ENCODE measurements around the gene MB21D2. TPM values are rescaled to one million over a fixed set of nuclear protein-coding genes. Genes with fewer than 3 reads are reported as not detected.
"Not testable (repeated sequence)": the region's sequence is repeated elsewhere in the genome, so short reads cannot be mapped to it uniquely, and the experiment has no call there.

Gene MB21D2
- polyA plus RNA-seq = 1 to 10 TPM in 1 of 2 donors, under 1 TPM in 1; 0.61 to 1.6 TPM

- 0 to 1% methylated on average over 56 to 65 of the region's 66 CpGs for WGBS, 2 donors
- Histone ChIP-seq H3K9me3 (ENCODE audit: control insufficient read depth in 2 of 2, insufficient read depth in 1 of 2, low read depth in 1 of 2, low read length in 1 of 2) (no peaks in the 10 kb centered on the region), H3K36me3 (ENCODE audit: control insufficient read depth in 2 of 2, insufficient read depth in 2 of 2, low read length in 1 of 2) (no peaks in the 10 kb centered on the region), H3K27me3 (ENCODE audit: control insufficient read depth in 1 of 2, insufficient read depth in 2 of 2, low read length in 2 of 2) (peaks cover 0 to 2% of the 10 kb centered on the region in 2 donors), H3K4me3 (ENCODE audit: low read depth in 1 of 2, low read length in 2 of 2) (peak within 1 kb of the TSS; percentile 79 to 83), H3K4me1 (ENCODE audit: control insufficient read depth in 2 of 2, insufficient read depth in 2 of 2, low read length in 1 of 2) (no peaks in the 10 kb centered on the region), H3K27ac (ENCODE audit: low read depth in 2 of 2, low read length in 1 of 2) (peak within 1 kb of the TSS; percentile 90)
Measured at GRCh38 chr3:192917404-192918274, at the start of gene MB21D2. Gene MB21D2, minus strand, starts transcription at chr3:192917856. Its CDS starts 16 bp downstream, at chr3:192917840.

- not testable (repeated sequence) for H3K27me3 ChIP-seq (ENCODE audit: control insufficient read depth in 1 of 2, insufficient read depth in 2 of 2, low read length in 2 of 2); H3K27ac ChIP-seq (ENCODE audit: low read depth in 2 of 2, low read length in 1 of 2); H3K4me3 ChIP-seq (ENCODE audit: low read depth in 1 of 2, low read length in 2 of 2); H3K9me3 ChIP-seq (ENCODE audit: control insufficient read depth in 2 of 2, insufficient read depth in 1 of 2, low read depth in 1 of 2, low read length in 1 of 2); H3K36me3 ChIP-seq (ENCODE audit: control insufficient read depth in 2 of 2, insufficient read depth in 2 of 2, low read length in 1 of 2); H3K4me1 ChIP-seq (ENCODE audit: control insufficient read depth in 2 of 2, insufficient read depth in 2 of 2, low read length in 1 of 2)
- 90 to 91% methylated on average over 17 to 20 of the region's 21 CpGs for WGBS, 2 donors
Measured at GRCh38 chr3:192964959-192965719, 47.5 kb upstream of the MB21D2 start.

- H3K27me3 ChIP-seq (ENCODE audit: control insufficient read depth in 1 of 2, insufficient read depth in 2 of 2, low read length in 2 of 2) = no peaks in the 10 kb centered on the region
- H3K9me3 ChIP-seq (ENCODE audit: control insufficient read depth in 2 of 2, insufficient read depth in 1 of 2, low read depth in 1 of 2, low read length in 1 of 2) = no peaks in the 10 kb centered on the region
- 67% methylated on average over 3 of the region's 3 CpGs for WGBS, 2 donors
- no peaks in the 10 kb centered on the region for H3K4me1 ChIP-seq (ENCODE audit: control insufficient read depth in 2 of 2, insufficient read depth in 2 of 2, low read length in 1 of 2)
- H3K4me3 ChIP-seq (ENCODE audit: low read depth in 1 of 2, low read length in 2 of 2) = no peak overlapping the region
- no peak overlapping the region for H3K27ac ChIP-seq (ENCODE audit: low read depth in 2 of 2, low read length in 1 of 2)
- H3K36me3 ChIP-seq (ENCODE audit: control insufficient read depth in 2 of 2, insufficient read depth in 2 of 2, low read length in 1 of 2) = no peaks in the 10 kb centered on the region
Measured at GRCh38 chr3:192959773-192960172, 42.1 kb upstream of the MB21D2 start.

- Histone ChIP-seq H3K27ac (ENCODE audit: low read depth in 2 of 2, low read length in 1 of 2) (peak overlapping the region in 1 of 2 donors; percentile 12), H3K4me3 (ENCODE audit: low read depth in 1 of 2, low read length in 2 of 2) (no peak overlapping the region), H3K9me3 (ENCODE audit: control insufficient read depth in 2 of 2, insufficient read depth in 1 of 2, low read depth in 1 of 2, low read length in 1 of 2) (no peaks in the 10 kb centered on the region), H3K27me3 (ENCODE audit: control insufficient read depth in 1 of 2, insufficient read depth in 2 of 2, low read length in 2 of 2) (no peaks in the 10 kb centered on the region), H3K36me3 (ENCODE audit: control insufficient read depth in 2 of 2, insufficient read depth in 2 of 2, low read length in 1 of 2) (no peaks in the 10 kb centered on the region), H3K4me1 (ENCODE audit: control insufficient read depth in 2 of 2, insufficient read depth in 2 of 2, low read length in 1 of 2) (no peaks in the 10 kb centered on the region)
Measured at GRCh38 chr3:192958219-192958872, 40.7 kb upstream of the MB21D2 start.

GRCh38 chr3:192957441-192958021 lies 39.9 kb upstream of the MB21D2 start:
- Histone ChIP-seq H3K9me3 (ENCODE audit: control insufficient read depth in 2 of 2, insufficient read depth in 1 of 2, low read depth in 1 of 2, low read length in 1 of 2) (no peaks in the 10 kb centered on the region), H3K27ac (ENCODE audit: low read depth in 2 of 2, low read length in 1 of 2) (peak overlapping the region in 1 of 2 donors; percentile 38), H3K36me3 (ENCODE audit: control insufficient read depth in 2 of 2, insufficient read depth in 2 of 2, low read length in 1 of 2) (no peaks in the 10 kb centered on the region), H3K27me3 (ENCODE audit: control insufficient read depth in 1 of 2, insufficient read depth in 2 of 2, low read length in 2 of 2) (no peaks in the 10 kb centered on the region), H3K4me1 (ENCODE audit: control insufficient read depth in 2 of 2, insufficient read depth in 2 of 2, low read length in 1 of 2) (no peaks in the 10 kb centered on the region), H3K4me3 (ENCODE audit: low read depth in 1 of 2, low read length in 2 of 2) (no peak overlapping the region)
- 20 to 21% methylated on average over 6 of the region's 6 CpGs for WGBS, 2 donors

- 88 to 92% methylated on average over 5 of the region's 5 CpGs for WGBS, 2 donors
- no peak overlapping the region for H3K27ac ChIP-seq (ENCODE audit: low read depth in 2 of 2, low read length in 1 of 2)
Measured at GRCh38 chr3:192953926-192954325, 36.3 kb upstream of the MB21D2 start.

GRCh38 chr3:192947421-192947820 lies 29.8 kb upstream of the MB21D2 start:
- Histone ChIP-seq H3K27ac (ENCODE audit: low read depth in 2 of 2, low read length in 1 of 2) (no peak overlapping the region), H3K27me3 (ENCODE audit: control insufficient read depth in 1 of 2, insufficient read depth in 2 of 2, low read length in 2 of 2) (no peaks in the 10 kb centered on the region), H3K9me3 (ENCODE audit: control insufficient read depth in 2 of 2, insufficient read depth in 1 of 2, low read depth in 1 of 2, low read length in 1 of 2) (no peaks in the 10 kb centered on the region), H3K4me3 (ENCODE audit: low read depth in 1 of 2, low read length in 2 of 2) (no peak overlapping the region), H3K36me3 (ENCODE audit: control insufficient read depth in 2 of 2, insufficient read depth in 2 of 2, low read length in 1 of 2) (no peaks in the 10 kb centered on the region), H3K4me1 (ENCODE audit: control insufficient read depth in 2 of 2, insufficient read depth in 2 of 2, low read length in 1 of 2) (no peaks in the 10 kb centered on the region)
- whole genome bisulfite sequencing, 2 donors = 88 to 92% methylated on average over 1 of the region's 1 CpG

More at GRCh38 chr3:192953926-192954325, 36.3 kb upstream of the MB21D2 start:
- Histone ChIP-seq H3K36me3 (ENCODE audit: control insufficient read depth in 2 of 2, insufficient read depth in 2 of 2, low read length in 1 of 2) (no peaks in the 10 kb centered on the region), H3K4me3 (ENCODE audit: low read depth in 1 of 2, low read length in 2 of 2) (no peak overlapping the region), H3K4me1 (ENCODE audit: control insufficient read depth in 2 of 2, insufficient read depth in 2 of 2, low read length in 1 of 2) (no peaks in the 10 kb centered on the region), H3K27me3 (ENCODE audit: control insufficient read depth in 1 of 2, insufficient read depth in 2 of 2, low read length in 2 of 2) (no peaks in the 10 kb centered on the region), H3K9me3 (ENCODE audit: control insufficient read depth in 2 of 2, insufficient read depth in 1 of 2, low read depth in 1 of 2, low read length in 1 of 2) (no peaks in the 10 kb centered on the region)

GRCh38 chr3:192943393-192943792 lies 25.7 kb upstream of the MB21D2 start:
- no peaks in the 10 kb centered on the region for H3K4me1 ChIP-seq (ENCODE audit: control insufficient read depth in 2 of 2, insufficient read depth in 2 of 2, low read length in 1 of 2)
- H3K27me3 ChIP-seq (ENCODE audit: control insufficient read depth in 1 of 2, insufficient read depth in 2 of 2, low read length in 2 of 2) = no peaks in the 10 kb centered on the region
- no peaks in the 10 kb centered on the region for H3K9me3 ChIP-seq (ENCODE audit: control insufficient read depth in 2 of 2, insufficient read depth in 1 of 2, low read depth in 1 of 2, low read length in 1 of 2)
- 80 to 81% methylated on average over 2 of the region's 2 CpGs for WGBS, 2 donors
- H3K4me3 ChIP-seq (ENCODE audit: low read depth in 1 of 2, low read length in 2 of 2) = no peak overlapping the region
- no peak overlapping the region for H3K27ac ChIP-seq (ENCODE audit: low read depth in 2 of 2, low read length in 1 of 2)
- H3K36me3 ChIP-seq (ENCODE audit: control insufficient read depth in 2 of 2, insufficient read depth in 2 of 2, low read length in 1 of 2) = no peaks in the 10 kb centered on the region

- WGBS, 2 donors = 74 to 80% methylated on average over 2 of the region's 2 CpGs
- no peaks in the 10 kb centered on the region for H3K27me3 ChIP-seq (ENCODE audit: control insufficient read depth in 1 of 2, insufficient read depth in 2 of 2, low read length in 2 of 2)
Measured at GRCh38 chr3:192942625-192943024, 25.0 kb upstream of the MB21D2 start.

More at GRCh38 chr3:192942625-192943024, 25.0 kb upstream of the MB21D2 start:
- Histone ChIP-seq H3K4me1 (ENCODE audit: control insufficient read depth in 2 of 2, insufficient read depth in 2 of 2, low read length in 1 of 2) (no peaks in the 10 kb centered on the region), H3K36me3 (ENCODE audit: control insufficient read depth in 2 of 2, insufficient read depth in 2 of 2, low read length in 1 of 2) (no peaks in the 10 kb centered on the region), H3K27ac (ENCODE audit: low read depth in 2 of 2, low read length in 1 of 2) (no peak overlapping the region), H3K9me3 (ENCODE audit: control insufficient read depth in 2 of 2, insufficient read depth in 1 of 2, low read depth in 1 of 2, low read length in 1 of 2) (no peaks in the 10 kb centered on the region), H3K4me3 (ENCODE audit: low read depth in 1 of 2, low read length in 2 of 2) (no peak overlapping the region)
